Measurements from ENCODE around the gene COQ9.

COQ9 gene

DNA sequence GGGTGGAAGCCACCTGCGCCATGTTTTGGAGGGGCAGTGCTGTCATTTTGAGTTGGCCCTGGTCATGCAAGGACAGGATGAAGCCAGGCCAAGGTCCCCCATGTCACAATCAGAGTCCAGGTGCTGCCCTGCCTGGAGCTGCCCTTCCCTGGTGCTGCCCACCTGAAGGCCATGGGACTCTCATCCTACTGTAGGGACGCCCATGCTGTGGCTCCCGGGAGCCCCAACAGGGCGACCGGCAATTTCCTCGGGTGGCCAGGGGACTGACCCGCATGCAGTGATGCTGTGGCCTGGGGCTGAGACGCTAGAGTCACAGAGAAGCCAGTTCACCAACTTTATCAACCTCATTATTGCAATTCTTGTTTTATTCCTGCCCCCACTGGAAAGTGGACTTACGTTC lies 34.7 kb upstream of the COQ9 start:
- H3K4me3 ChIP-seq (ENCODE audit: low read depth, low read length) = no peak overlapping the region
- H3K4me1 ChIP-seq (ENCODE audit: control insufficient read depth, insufficient read depth, low read length) = no peaks in the 10 kb centered on the region
- no peaks in the 10 kb centered on the region for H3K27me3 ChIP-seq (ENCODE audit: control insufficient read depth, insufficient read depth, low read length)
- H3K9me3 ChIP-seq (ENCODE audit: control insufficient read depth, insufficient read depth, low read length) = no peaks in the 10 kb centered on the region
- H3K36me3 ChIP-seq (ENCODE audit: control insufficient read depth, insufficient read depth, low read length) = no peaks in the 10 kb centered on the region
- no peak overlapping the region for H3K9ac ChIP-seq (ENCODE audit: low read depth, low read length)

DNA sequence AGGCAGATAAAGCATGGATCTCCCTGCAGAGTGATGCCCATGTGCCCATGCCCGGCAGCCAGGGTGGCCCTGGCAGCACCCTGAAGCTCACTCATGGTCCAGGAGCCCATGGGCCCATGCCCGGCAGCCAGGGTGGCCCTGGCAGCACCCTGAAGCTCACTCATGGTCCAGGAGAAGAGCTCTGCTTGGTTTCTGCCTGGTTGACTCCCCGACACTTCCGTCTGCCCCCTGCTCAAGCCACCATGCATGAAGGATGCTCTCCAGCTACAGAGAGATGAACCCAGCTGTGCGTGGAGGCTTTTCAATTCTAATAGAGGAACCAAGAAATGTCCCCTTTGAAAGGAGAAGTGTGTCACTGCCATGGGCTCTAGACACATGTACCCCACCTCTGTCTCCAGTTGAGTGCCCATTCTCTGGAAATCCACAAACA lies 34.0 kb upstream of the COQ9 start:
- Histone ChIP-seq H3K36me3 (ENCODE audit: control insufficient read depth, insufficient read depth, low read length) (no peaks in the 10 kb centered on the region), H3K9ac (ENCODE audit: low read depth, low read length) (no peak overlapping the region), H3K27me3 (ENCODE audit: control insufficient read depth, insufficient read depth, low read length) (no peaks in the 10 kb centered on the region), H3K9me3 (ENCODE audit: control insufficient read depth, insufficient read depth, low read length) (no peaks in the 10 kb centered on the region), H3K4me1 (ENCODE audit: control insufficient read depth, insufficient read depth, low read length) (no peaks in the 10 kb centered on the region), H3K4me3 (ENCODE audit: low read depth, low read length) (no peak overlapping the region)

DNA sequence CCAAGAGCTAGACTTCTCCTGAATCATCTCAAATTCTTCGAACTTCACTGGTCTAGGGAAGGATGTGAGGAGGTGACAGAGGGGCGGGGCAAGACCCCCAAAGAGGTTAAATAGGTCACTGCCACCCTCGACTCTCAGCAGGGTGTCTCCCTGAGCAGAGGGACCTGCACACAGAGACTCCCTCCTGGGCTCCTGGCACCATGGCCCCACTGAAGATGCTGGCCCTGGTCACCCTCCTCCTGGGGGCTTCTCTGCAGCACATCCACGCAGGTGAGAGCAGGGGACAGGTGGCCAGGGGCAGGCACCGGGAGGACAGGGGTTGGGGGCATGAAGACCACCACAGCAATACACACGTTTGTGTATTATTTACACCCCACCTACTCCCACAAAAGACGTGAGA lies 33.5 kb upstream of the COQ9 start:
- H3K9ac ChIP-seq (ENCODE audit: low read depth, low read length) = no peak overlapping the region
- no peaks in the 10 kb centered on the region for H3K27me3 ChIP-seq (ENCODE audit: control insufficient read depth, insufficient read depth, low read length)
- H3K36me3 ChIP-seq (ENCODE audit: control insufficient read depth, insufficient read depth, low read length) = no peaks in the 10 kb centered on the region
- no peak overlapping the region for H3K4me3 ChIP-seq (ENCODE audit: low read depth, low read length)
- H3K4me1 ChIP-seq (ENCODE audit: control insufficient read depth, insufficient read depth, low read length) = peaks cover 2% of the 10 kb centered on the region
- H3K9me3 ChIP-seq (ENCODE audit: control insufficient read depth, insufficient read depth, low read length) = no peaks in the 10 kb centered on the region

DNA sequence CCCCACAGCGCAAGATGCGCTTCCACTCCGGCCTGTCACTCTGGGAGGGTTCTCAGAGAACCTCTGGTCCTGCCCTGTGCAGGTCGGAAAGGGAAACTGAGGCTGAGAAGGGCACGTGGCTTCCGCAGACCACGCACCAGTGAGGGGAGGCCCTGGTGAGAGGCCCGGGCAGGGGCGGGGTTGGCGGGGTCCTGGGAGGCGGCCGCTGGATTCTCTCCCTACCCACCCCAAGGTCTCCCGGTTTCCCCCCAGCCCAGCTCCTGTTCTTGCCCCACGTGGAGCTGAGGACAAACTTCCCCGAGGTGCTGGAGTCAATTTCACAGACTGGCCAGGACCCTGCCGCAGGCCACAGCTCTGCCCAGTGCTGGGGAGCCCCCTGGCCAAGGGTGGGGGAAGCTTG lies 31.2 kb upstream of the COQ9 start:
- Histone ChIP-seq H3K4me1 (ENCODE audit: control insufficient read depth, insufficient read depth, low read length) (peaks cover 6% of the 10 kb centered on the region), H3K36me3 (ENCODE audit: control insufficient read depth, insufficient read depth, low read length) (no peaks in the 10 kb centered on the region), H3K4me3 (ENCODE audit: low read depth, low read length) (no peak overlapping the region), H3K9ac (ENCODE audit: low read depth, low read length) (peak overlapping the region; percentile 76), H3K27me3 (ENCODE audit: control insufficient read depth, insufficient read depth, low read length) (no peaks in the 10 kb centered on the region), H3K9me3 (ENCODE audit: control insufficient read depth, insufficient read depth, low read length) (no peaks in the 10 kb centered on the region)

DNA sequence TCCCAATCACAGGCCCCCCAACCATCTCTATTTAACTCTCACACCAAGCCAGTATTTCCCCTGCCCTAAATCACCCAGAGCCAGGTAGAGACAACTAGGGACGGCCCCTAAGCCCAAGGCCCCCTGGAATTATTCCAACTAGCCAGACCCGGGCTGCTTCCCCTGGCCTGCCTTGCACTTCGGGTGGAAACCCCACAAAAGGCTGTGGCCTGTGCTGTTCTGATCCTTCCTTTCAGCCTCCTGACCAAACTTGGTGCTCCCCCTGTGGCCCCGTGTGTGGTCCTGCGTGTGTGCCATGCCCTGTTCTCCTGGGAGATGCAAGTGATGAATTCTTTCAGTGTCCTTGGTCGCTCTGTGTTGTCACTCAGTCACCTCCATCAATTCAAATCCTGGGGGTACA lies 27.8 kb upstream of the COQ9 start:
- Histone ChIP-seq H3K9me3 (ENCODE audit: control insufficient read depth, insufficient read depth, low read length) (no peaks in the 10 kb centered on the region), H3K27me3 (ENCODE audit: control insufficient read depth, insufficient read depth, low read length) (no peaks in the 10 kb centered on the region), H3K4me1 (ENCODE audit: control insufficient read depth, insufficient read depth, low read length) (peaks cover 8% of the 10 kb centered on the region), H3K4me3 (ENCODE audit: low read depth, low read length) (no peak overlapping the region), H3K9ac (ENCODE audit: low read depth, low read length) (no peak overlapping the region), H3K36me3 (ENCODE audit: control insufficient read depth, insufficient read depth, low read length) (no peaks in the 10 kb centered on the region)

DNA sequence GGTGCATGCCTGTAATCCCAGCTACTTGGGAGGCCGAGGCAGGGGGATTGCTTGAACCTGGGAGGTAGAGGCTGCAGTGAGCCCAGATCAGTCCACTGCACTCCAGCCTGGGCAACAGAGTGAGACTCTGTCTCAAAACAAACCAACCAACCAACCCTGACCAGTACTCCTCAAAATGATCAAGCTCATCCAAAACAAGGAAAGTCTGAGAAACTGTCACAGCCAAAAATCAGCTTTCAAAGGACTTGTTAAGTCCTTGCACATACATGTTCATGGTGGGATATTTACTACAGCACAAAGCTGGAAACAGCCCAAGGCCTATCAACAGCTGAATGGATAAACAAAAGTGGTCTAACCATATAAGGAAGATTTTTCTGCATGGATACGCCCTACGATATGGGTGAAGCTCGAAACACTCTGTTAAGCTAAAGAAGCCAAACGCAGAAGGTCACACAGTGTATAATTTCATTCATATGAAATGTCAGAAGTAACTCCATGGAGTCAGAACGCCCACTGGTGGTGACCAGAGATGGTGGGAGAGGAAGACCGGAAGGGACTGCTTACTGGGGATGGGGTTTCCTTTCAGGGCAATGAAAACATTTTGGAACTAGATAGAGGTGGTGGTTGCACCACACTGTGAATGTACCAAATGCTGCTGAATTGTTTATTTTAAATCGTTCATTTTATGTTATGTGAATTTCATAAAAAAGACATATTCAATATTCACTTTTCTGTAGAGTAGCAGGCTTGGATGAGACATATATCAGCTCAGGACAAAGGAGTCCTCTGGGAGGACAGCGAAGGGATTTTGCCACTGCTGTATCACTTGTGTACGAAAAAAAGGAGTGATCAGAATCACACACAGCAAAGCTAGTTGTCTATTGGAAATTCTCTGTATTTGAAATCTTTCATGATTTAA lies 25.0 kb upstream of the COQ9 start:
- Histone ChIP-seq H3K4me1 (ENCODE audit: control insufficient read depth, insufficient read depth, low read length) (peaks cover 8% of the 10 kb centered on the region), H3K9ac (ENCODE audit: low read depth, low read length) (no peak overlapping the region), H3K36me3 (ENCODE audit: control insufficient read depth, insufficient read depth, low read length) (no peaks in the 10 kb centered on the region), H3K4me3 (ENCODE audit: low read depth, low read length) (no peak overlapping the region), H3K27me3 (ENCODE audit: control insufficient read depth, insufficient read depth, low read length) (no peaks in the 10 kb centered on the region), H3K9me3 (ENCODE audit: control insufficient read depth, insufficient read depth, low read length) (no peaks in the 10 kb centered on the region)

DNA sequence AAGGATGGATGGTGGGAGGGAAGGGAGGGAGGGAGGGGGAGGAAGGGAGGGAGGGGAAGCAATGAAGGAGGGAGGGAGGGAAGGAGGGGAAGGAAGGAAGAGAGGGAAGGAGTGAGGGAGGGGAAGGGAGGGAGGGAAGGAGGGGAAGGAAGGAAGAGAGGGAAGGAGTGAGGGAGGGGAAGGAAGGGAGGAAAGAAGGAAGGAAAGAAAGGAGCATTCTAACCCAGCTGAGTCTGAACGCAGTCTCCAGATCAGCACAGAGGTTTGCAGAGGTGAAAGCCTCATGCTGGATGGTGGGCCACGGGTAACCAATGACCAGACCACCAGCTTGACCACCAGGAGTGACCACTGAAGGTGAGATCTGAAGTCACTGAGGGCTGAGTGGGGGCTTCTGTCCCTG lies 24.1 kb upstream of the COQ9 start:
- H3K9me3 ChIP-seq (ENCODE audit: control insufficient read depth, insufficient read depth, low read length) = no peaks in the 10 kb centered on the region
- peaks cover 8% of the 10 kb centered on the region for H3K4me1 ChIP-seq (ENCODE audit: control insufficient read depth, insufficient read depth, low read length)
- no peaks in the 10 kb centered on the region for H3K27me3 ChIP-seq (ENCODE audit: control insufficient read depth, insufficient read depth, low read length)
- no peak overlapping the region for H3K4me3 ChIP-seq (ENCODE audit: low read depth, low read length)
- H3K9ac ChIP-seq (ENCODE audit: low read depth, low read length) = no peak overlapping the region
- H3K36me3 ChIP-seq (ENCODE audit: control insufficient read depth, insufficient read depth, low read length) = peaks cover under 1% of the 10 kb centered on the region

DNA sequence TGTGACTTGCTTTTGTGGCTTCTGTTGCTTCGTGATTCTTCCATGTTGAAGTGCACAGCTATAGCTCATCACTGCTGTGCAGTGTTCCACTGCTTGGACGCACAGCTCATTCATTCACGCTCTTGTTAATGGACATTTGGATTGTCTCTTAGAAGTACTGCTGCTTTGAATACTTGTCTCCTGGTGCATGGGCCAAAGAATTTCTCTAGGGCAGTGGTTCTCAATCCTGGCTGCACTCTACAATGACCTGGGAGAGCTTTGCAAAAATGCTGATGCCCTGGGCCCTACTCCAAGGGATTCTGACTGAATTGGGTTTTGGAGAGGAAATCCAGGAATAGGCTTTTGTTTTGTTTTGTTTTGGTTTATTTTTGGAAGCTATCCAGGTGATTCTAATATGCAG lies 22.7 kb upstream of the COQ9 start:
- Histone ChIP-seq H3K4me1 (ENCODE audit: control insufficient read depth, insufficient read depth, low read length) (peaks cover 2% of the 10 kb centered on the region), H3K36me3 (ENCODE audit: control insufficient read depth, insufficient read depth, low read length) (peaks cover 10% of the 10 kb centered on the region), H3K4me3 (ENCODE audit: low read depth, low read length) (no peak overlapping the region), H3K27me3 (ENCODE audit: control insufficient read depth, insufficient read depth, low read length) (no peaks in the 10 kb centered on the region), H3K9me3 (ENCODE audit: control insufficient read depth, insufficient read depth, low read length) (no peaks in the 10 kb centered on the region), H3K9ac (ENCODE audit: low read depth, low read length) (no peak overlapping the region)

DNA sequence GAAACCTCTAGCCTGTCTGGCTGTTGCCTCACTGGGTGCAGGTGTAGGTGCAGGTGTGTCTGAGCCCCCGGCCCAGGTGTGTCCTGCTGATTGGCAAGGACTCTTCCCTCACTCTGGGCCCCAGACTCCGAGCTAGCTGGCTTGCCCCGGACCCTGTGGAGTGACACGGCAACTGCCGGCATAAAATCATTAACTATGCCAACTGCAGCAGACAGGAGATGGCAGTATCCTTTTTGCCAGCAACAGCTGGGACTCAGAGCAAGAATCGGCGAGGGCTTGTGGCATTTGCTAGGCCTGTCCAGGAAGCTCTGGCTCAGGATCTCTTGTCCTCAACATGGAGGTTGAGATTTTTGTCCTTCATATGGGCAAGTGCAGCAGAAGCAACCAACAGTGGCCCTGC lies 20.9 kb upstream of the COQ9 start:
- Histone ChIP-seq H3K4me1 (ENCODE audit: control insufficient read depth, insufficient read depth, low read length) (peaks cover 2% of the 10 kb centered on the region), H3K27me3 (ENCODE audit: control insufficient read depth, insufficient read depth, low read length) (no peaks in the 10 kb centered on the region), H3K9ac (ENCODE audit: low read depth, low read length) (no peak overlapping the region), H3K4me3 (ENCODE audit: low read depth, low read length) (no peak overlapping the region), H3K9me3 (ENCODE audit: control insufficient read depth, insufficient read depth, low read length) (no peaks in the 10 kb centered on the region), H3K36me3 (ENCODE audit: control insufficient read depth, insufficient read depth, low read length) (peaks cover 17% of the 10 kb centered on the region)

DNA sequence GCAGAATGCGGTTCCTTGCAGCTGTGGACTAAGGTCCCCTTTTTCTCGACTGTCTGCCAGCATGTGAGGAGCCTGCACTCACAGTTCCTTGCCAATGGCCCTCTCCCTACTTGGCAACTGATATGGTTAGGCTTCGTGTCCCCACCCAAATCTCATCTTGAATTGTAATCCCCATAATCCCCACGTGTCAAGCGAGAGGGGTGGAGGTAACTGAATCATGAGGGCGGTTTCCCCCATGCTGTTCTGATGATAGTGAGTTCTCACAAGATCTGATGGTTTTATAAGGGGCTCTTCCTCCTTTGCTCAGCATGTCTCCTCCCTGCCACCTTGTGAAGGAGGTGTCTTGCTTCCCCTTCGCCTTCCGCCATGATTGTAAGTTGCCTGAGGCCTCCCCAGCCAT lies 20.0 kb upstream of the COQ9 start:
- Histone ChIP-seq H3K4me1 (ENCODE audit: control insufficient read depth, insufficient read depth, low read length) (peaks cover 2% of the 10 kb centered on the region), H3K9ac (ENCODE audit: low read depth, low read length) (no peak overlapping the region), H3K9me3 (ENCODE audit: control insufficient read depth, insufficient read depth, low read length) (no peaks in the 10 kb centered on the region), H3K27me3 (ENCODE audit: control insufficient read depth, insufficient read depth, low read length) (no peaks in the 10 kb centered on the region), H3K36me3 (ENCODE audit: control insufficient read depth, insufficient read depth, low read length) (peaks cover 21% of the 10 kb centered on the region), H3K4me3 (ENCODE audit: low read depth, low read length) (no peak overlapping the region)

DNA sequence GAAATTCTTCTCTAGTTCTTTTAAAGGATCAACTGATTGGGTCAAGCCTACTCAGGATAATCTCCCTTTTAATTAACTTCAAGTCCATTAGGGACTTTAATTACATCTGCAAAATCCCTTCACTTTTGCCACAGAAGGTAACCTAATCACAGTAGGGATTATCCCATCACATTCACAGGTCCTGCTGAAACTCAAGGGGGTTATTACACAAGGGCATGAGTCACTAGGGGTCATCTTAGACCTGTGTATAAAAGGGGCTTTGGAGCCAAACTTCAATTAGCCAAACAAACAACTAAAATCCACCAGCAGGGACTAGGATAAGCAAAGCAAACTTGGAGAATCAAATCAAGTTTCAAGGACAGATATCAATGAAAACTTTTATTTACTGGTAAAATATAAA lies 19.5 kb upstream of the COQ9 start:
- H3K27me3 ChIP-seq (ENCODE audit: control insufficient read depth, insufficient read depth, low read length) = no peaks in the 10 kb centered on the region
- peaks cover 27% of the 10 kb centered on the region for H3K36me3 ChIP-seq (ENCODE audit: control insufficient read depth, insufficient read depth, low read length)
- H3K9me3 ChIP-seq (ENCODE audit: control insufficient read depth, insufficient read depth, low read length) = no peaks in the 10 kb centered on the region
- no peak overlapping the region for H3K9ac ChIP-seq (ENCODE audit: low read depth, low read length)
- no peaks in the 10 kb centered on the region for H3K4me1 ChIP-seq (ENCODE audit: control insufficient read depth, insufficient read depth, low read length)
- no peak overlapping the region for H3K4me3 ChIP-seq (ENCODE audit: low read depth, low read length)

DNA sequence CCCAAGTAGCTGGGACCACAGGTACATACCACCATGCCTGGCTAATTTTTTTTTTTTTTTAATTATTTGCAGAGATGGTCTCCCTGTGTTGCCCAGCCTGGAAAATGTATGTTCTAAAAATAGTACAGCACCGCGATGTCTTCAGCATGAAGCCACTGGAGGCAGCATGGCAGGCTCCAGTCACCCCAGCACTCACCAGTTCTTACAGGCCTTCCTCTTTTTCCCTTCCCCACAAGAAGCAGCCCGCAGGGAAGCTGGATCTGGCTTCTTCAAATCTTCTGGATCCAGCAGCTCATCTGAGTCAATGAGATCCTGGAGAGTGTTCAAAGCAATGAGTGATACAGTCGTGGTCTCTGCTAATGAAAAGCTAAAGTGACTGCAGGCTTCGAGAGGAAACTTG lies 16.3 kb upstream of the COQ9 start:
- H3K4me1 ChIP-seq (ENCODE audit: control insufficient read depth, insufficient read depth, low read length) = no peaks in the 10 kb centered on the region
- H3K9me3 ChIP-seq (ENCODE audit: control insufficient read depth, insufficient read depth, low read length) = no peaks in the 10 kb centered on the region
- no peak overlapping the region for H3K9ac ChIP-seq (ENCODE audit: low read depth, low read length)
- H3K4me3 ChIP-seq (ENCODE audit: low read depth, low read length) = no peak overlapping the region
- peaks cover 38% of the 10 kb centered on the region for H3K36me3 ChIP-seq (ENCODE audit: control insufficient read depth, insufficient read depth, low read length)
- H3K27me3 ChIP-seq (ENCODE audit: control insufficient read depth, insufficient read depth, low read length) = no peaks in the 10 kb centered on the region
